ENCODE measurements around the gene RNLS.

GRCh38 chr10:88418871-88419270 lies 164.2 kb downstream of the RNLS start:
- TF ChIP-seq CTCF (conservative IDR thresholded peaks at IDR 0.05; ENCODE audit: low read depth, low read length) (no peak), EZH2 (IDR thresholded peaks at IDR 0.05; ENCODE audit: borderline replicate concordance, low read depth, low read length, poor library complexity, severe bottlenecking) (no peak)

Measured in A673 (cell line).